Measurements from ENCODE around the gene TSPEAR. TPM values are rescaled to one million over a fixed set of nuclear protein-coding genes. Genes with fewer than 3 reads are reported as not detected.

TSPEAR gene
- total RNA-seq, 1 experiment from 2014 or later = not detected

DNA sequence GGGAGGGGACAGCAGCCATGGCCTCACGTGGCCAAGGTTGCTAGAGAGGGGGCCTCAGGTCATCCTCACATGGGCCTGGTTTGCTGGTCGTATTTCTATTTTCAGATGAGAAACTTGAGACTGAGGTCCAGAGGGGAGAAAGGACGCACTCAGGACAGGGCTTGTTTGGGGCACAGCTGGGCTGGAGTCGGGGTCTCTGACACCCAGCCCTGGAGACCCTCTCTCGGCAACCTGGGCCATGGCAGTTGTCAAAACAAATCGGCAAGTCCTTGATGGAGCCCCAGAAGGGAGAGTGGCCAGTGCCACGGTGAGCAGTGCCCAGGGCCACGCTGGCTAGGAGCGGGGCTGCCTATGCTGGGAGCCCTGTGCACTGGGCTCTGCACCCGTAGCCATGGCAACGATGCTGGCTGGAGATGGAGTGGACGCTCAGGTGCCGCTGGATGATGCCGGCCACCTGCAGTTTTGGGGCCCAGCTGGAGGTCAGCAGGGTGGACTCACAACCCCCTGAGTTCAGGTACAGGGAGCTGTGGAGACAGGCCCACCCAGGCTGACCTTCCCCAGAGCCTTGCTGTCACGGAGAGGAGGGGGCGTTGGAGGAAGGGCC lies 244.9 kb downstream of the TSPEAR start:
- ATAC-seq = no peak
- no TSS peak for BruUV-seq (replicated peaks)
- ChIA-PET POLR2A (no interaction called here), CTCF (no interaction called here)
- no peak overlapping the region for H3K27ac ChIP-seq (ENCODE audit: low read length)
- TF ChIP-seq POLR2AphosphoS5 (IDR thresholded peaks at IDR 0.05; ENCODE audit: low read depth, low read length) (no peak), TCF7L2 (IDR thresholded peaks at IDR 0.05; ENCODE audit: low read depth, low read length) (no peak), SIN3A (IDR thresholded peaks at IDR 0.05; ENCODE audit: borderline replicate concordance, insufficient read depth, low read depth, low read length) (no peak)
- TF ChIP-seq, protein P1, sequence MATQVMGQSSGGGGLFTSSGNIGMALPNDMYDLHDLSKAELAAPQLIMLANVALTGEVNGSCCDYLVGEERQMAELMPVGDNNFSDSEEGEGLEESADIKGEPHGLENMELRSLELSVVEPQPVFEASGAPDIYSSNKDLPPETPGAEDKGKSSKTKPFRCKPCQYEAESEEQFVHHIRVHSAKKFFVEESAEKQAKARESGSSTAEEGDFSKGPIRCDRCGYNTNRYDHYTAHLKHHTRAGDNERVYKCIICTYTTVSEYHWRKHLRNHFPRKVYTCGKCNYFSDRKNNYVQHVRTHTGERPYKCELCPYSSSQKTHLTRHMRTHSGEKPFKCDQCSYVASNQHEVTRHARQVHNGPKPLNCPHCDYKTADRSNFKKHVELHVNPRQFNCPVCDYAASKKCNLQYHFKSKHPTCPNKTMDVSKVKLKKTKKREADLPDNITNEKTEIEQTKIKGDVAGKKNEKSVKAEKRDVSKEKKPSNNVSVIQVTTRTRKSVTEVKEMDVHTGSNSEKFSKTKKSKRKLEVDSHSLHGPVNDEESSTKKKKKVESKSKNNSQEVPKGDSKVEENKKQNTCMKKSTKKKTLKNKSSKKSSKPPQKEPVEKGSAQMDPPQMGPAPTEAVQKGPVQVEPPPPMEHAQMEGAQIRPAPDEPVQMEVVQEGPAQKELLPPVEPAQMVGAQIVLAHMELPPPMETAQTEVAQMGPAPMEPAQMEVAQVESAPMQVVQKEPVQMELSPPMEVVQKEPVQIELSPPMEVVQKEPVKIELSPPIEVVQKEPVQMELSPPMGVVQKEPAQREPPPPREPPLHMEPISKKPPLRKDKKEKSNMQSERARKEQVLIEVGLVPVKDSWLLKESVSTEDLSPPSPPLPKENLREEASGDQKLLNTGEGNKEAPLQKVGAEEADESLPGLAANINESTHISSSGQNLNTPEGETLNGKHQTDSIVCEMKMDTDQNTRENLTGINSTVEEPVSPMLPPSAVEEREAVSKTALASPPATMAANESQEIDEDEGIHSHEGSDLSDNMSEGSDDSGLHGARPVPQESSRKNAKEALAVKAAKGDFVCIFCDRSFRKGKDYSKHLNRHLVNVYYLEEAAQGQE (IDR thresholded peaks at IDR 0.05; ENCODE audit: insufficient read depth in 1 of 2, low read depth in 2 of 2, low read length in 1 of 2) = no peak
- TF ChIP-seq, protein P2, sequence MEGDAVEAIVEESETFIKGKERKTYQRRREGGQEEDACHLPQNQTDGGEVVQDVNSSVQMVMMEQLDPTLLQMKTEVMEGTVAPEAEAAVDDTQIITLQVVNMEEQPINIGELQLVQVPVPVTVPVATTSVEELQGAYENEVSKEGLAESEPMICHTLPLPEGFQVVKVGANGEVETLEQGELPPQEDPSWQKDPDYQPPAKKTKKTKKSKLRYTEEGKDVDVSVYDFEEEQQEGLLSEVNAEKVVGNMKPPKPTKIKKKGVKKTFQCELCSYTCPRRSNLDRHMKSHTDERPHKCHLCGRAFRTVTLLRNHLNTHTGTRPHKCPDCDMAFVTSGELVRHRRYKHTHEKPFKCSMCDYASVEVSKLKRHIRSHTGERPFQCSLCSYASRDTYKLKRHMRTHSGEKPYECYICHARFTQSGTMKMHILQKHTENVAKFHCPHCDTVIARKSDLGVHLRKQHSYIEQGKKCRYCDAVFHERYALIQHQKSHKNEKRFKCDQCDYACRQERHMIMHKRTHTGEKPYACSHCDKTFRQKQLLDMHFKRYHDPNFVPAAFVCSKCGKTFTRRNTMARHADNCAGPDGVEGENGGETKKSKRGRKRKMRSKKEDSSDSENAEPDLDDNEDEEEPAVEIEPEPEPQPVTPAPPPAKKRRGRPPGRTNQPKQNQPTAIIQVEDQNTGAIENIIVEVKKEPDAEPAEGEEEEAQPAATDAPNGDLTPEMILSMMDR (IDR thresholded peaks at IDR 0.05) = no peak
- no peaks in the 10 kb centered on the region for H3K4me1 ChIP-seq (ENCODE audit: control insufficient read depth, insufficient read depth, low read length)
- intact Hi-C loops (cut with micrococcal nuclease; ENCODE audit: unreplicated experiment) = no loop called here
- no peaks in the 10 kb centered on the region for H3K27me3 ChIP-seq (ENCODE audit: control insufficient read depth, insufficient read depth, low read length)
- no peak overlapping the region for H3K4me3 ChIP-seq (ENCODE audit: low read depth in 2 of 2, low read length in 2 of 2)
- H3K9me3 ChIP-seq (ENCODE audit: control insufficient read depth, insufficient read depth, low read depth, low read length) = no peaks in the 10 kb centered on the region
- no peak for DNase-seq (ENCODE audit: low read depth, low spot score)
- in situ Hi-C loops (cut with HindIII; ENCODE audit: low pct_unique_long_range_greater_than_20kb, low sequenced_read_pairs) = no loop called here
- H3K36me3 ChIP-seq (ENCODE audit: control insufficient read depth, insufficient read depth, low read length) = no peaks in the 10 kb centered on the region

DNA sequence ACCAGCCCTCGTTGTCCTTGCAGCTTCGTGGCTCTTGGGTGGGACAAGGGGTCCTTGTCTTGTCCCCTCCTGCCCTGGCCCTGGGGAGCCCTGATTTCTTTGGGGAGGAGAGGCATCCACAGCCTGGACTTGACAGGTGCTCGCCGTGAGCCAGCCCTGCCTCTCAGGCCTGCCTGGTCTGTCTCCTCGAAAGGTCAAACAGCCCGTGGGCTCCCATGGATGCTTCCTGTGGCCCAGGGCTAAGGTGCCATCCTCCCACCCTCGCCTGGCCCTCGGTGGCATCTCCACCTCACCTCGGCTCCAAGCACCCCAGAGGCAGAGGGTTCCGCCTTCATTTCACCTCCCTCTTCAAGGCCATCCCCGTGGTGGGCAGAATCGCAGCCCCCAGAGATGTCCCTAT lies 247.0 kb downstream of the TSPEAR start:
- H3K36me3 ChIP-seq (ENCODE audit: control insufficient read depth, insufficient read depth, low read length) = no peaks in the 10 kb centered on the region
- TF ChIP-seq, protein P1 (IDR thresholded peaks at IDR 0.05; ENCODE audit: insufficient read depth in 1 of 2, low read depth in 2 of 2, low read length in 1 of 2) = no peak
- TF ChIP-seq, protein P2 (IDR thresholded peaks at IDR 0.05) = no peak
- TF ChIP-seq SIN3A (IDR thresholded peaks at IDR 0.05; ENCODE audit: borderline replicate concordance, insufficient read depth, low read depth, low read length) = no peak
- no peak for TF ChIP-seq TCF7L2 (IDR thresholded peaks at IDR 0.05; ENCODE audit: low read depth, low read length)
- TF ChIP-seq POLR2AphosphoS5 (IDR thresholded peaks at IDR 0.05; ENCODE audit: low read depth, low read length) = no peak
- ChIA-PET CTCF (no interaction called here), POLR2A (no interaction called here)
- DNase-seq (ENCODE audit: low read depth, low spot score) (no peak), ATAC-seq (no peak)
- no peaks in the 10 kb centered on the region for H3K27me3 ChIP-seq (ENCODE audit: control insufficient read depth, insufficient read depth, low read length)
- no TSS peak for BruUV-seq (replicated peaks)
- in situ Hi-C loops (cut with HindIII; ENCODE audit: low pct_unique_long_range_greater_than_20kb, low sequenced_read_pairs) (no loop called here), intact Hi-C loops (cut with micrococcal nuclease; ENCODE audit: unreplicated experiment) (no loop called here)
- no peaks in the 10 kb centered on the region for H3K4me1 ChIP-seq (ENCODE audit: control insufficient read depth, insufficient read depth, low read length)
- H3K4me3 ChIP-seq (ENCODE audit: low read depth in 2 of 2, low read length in 2 of 2) = no peak overlapping the region
- H3K9me3 ChIP-seq (ENCODE audit: control insufficient read depth, insufficient read depth, low read depth, low read length) = no peaks in the 10 kb centered on the region
- H3K27ac ChIP-seq (ENCODE audit: low read length) = no peak overlapping the region
